NCI-H2227 treated with DMSO at 0.1 percent for 48 hours (cell line): ENCODE data around the gene GBGT1.

ENCODE experiments used
- DNase-seq: peaks from one replicate; lab custom pipeline; 2025; lab: John Stamatoyannopoulos, UW

The GBGT1 gene

DNA sequence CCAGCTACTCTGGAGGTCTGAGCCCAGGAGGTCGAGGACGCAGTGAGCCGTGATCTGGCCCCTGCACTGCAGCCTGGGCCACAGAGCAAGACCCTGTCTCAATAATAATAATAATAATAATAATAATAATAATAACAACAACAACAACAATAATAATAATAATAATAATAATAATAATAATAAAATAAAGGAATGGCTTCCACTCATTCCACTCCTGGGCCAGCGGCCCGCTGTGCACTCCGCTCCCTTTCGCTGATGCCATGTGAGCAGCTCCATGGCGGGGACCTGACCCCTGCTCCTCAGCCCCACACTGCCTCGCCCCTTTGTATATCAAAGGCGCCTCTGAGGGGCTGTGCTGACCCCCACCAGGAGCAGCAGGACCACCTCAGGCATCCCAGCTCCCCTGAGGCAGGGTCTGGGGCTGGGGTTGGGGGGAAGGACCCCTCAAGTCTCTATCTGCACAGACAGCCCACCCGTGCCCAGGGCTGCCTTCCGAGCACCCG, 20.0 kb downstream of the GBGT1 start:
- DNase-seq = no peak

DNA sequence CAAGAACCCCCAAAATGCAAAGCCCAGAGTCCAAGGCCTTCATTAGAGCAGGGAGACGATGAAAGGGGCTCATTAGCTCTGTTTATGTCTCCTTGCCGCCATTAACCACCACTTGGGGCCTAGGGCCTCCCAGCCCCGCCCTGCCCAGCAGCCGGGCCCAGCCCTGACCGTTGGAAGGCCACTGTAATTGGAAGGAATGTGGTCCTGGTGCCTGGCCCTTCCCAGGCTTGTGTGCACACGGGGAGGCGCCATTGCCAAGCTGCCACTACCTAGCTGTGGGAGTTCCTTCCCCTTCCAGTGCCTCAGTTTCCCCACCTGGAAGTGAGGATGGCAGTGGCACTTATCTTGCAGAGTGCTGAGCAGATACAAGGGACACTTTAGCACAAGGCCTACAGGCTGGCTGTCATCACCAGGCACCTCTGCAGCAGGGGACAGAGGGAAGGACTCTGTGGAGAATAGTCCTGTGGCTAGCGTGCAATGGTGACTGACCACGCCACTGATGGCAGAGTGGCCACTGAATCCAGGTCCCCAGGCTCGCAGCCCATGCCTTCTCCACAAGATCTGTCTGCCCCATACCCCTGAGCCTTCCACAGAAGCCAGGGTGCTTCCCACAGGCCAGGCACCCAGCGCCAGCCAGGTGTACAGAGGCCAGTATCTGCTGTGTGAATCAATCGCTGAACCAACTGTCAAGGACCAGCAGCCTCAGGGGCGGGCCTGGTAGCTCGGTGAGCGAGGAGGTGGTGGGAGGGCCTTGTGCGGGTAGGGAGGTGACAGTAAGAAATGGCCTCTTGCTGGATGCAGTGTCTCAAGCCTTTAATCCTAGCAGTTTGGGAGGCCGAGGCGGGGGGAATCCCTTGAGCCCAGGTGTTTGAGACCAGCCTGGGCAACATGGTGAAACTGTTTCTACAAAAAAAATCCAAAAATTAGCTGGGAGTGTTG, 20.8 kb downstream of the GBGT1 start:
- DNase-seq = no peak

GRCh38 chr9:133141833-133142595, 21.7 kb downstream of the GBGT1 start:
- no peak for DNase-seq

GRCh38 chr9:133140606-133141005, 23.1 kb downstream of the GBGT1 start:
- no peak for DNase-seq

DNA sequence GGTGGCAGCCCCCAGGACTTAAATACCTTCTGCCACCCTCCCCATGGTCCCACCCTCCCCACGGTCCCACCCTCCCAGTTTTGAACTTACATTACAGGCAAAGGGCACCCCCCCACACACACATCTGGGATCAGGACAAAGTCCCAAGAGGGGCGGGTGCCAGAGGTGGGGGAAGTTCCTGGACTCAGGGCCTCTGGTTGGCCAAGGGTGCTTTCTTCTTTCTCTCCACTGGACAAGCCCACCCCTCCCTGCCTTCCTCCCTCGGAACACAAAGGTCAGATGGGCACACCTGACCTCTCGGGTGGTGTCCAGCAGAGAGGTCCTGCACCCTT, 23.6 kb downstream of the GBGT1 start:
- no peak for DNase-seq

GRCh38 chr9:133139246-133140173, 24.2 kb downstream of the GBGT1 start:
- DNase-seq = no peak

DNA sequence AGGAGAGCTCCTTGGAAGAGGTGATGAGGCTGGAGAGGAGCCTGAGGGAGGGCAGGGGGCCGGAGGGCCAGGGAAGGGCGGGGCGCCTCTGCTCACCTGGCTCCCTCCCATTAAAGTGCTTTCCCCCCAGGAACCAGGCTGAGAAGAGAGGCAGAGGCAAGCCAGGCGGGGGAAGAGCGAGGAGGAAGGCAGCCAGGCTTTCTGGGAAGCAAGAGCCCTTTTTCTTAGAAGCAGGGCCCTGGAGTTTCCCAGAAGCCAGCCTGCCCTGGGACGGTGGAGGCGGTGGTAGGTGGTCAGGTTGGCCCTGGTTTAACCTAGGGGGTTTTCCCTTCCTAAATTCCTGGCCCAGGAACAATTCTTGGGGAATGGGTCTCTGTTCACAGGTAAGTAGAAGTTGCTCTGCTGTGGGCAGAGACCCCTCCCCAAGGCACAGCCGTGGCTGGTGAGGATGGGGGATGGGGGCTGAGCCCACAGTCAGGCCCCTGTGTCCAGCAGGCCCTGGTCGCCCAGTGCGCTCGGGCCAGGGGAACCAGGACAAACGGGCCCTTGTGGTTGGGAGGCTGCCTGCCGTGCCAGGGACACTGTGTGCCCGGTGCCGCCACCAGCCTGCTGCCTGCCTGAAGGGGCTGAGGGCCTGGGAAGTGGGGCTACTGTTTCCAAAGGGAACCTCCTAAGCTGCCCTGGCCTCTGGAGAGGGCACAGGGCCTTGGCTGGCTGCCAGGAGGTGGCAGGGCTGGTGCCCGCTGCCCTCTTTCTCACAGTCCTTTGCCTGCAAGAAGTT, 26.1 kb downstream of the GBGT1 start:
- DNase-seq = no peak

DNA sequence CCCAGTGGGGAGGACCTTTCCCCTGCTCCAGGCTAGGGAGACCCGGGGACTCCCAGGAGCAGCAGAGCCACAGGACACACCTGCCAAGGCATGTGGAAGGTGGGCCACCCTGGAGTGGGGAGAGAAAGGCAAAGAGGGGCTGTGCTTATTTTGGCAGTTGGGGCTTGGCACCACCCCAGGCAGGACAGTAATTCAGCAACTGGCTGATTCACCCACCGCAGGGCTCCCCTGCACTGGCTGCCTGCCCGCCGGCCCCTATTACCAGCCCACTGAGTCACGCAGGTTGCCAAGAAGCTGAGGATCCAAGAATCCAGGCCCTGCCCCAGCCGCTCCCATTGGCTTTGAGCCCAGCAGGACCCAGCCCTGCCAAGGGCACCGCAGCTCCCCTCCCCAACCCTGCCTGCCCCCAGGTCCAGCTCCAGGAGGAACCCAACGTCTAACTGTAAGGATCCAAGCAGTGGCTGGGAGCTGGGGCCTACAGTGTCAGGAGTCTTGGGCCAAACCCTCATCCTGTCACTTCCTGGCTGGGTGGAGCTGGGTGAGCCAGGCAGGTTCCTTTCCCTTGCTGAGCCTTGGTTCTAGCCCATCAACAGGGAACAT, 28.5 kb downstream of the GBGT1 start:
- no peak for DNase-seq

GRCh38 chr9:133134388-133135145, 29.1 kb downstream of the GBGT1 start:
- DNase-seq = no peak

- DNase-seq = no peak
These were observed 29.9 kb downstream of the GBGT1 start for GRCh38 chr9:133133681-133134387.

GRCh38 chr9:133132174-133132573, 31.5 kb downstream of the GBGT1 start:
- DNase-seq = no peak

DNA sequence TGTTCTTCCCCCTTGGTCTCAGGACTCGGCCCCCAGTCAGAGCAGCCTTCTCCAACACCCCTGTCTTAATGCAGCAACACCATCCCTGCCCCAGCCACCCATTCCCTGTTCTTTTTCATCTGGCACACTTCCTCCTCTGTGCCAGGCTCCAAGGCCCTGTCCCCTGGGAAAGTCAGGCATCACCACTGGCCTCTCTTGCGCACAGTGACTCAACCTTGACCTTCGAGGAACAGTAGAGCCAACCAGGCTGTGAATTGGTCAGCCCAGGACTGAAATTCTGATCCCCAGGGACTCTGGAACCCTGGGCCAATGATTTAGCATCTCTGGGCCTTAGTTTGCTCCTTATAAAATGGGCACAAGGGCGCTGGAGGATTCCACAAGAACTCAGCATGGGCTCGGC, 32.2 kb downstream of the GBGT1 start:
- no peak for DNase-seq

DNA sequence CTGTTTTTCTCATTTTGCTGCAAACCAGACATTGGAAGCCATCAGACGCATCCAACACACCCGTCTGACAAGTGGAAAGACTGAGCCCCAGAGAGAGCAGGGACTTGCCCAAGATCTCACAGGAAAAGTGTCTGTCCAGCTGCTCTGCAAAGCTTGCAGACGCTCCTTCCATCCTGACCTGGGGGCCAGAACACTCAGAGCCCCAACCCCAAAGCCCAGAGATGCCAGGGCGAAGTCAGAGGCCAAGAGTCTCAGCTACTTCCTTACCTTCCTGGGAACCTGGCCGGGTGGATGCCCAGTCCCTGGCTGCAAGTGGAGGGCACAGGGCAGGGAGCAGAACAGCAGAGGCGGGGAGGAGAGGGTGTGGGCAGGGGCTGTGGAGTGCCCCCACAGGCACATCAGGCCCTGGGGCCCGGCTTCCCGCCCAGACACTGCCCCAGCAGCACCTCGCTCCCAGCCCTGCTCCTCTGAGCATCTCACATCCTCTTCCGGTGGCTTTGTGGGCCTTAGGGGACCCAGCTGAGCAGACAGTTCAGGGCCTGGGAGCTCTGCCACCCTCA, 32.9 kb downstream of the GBGT1 start:
- DNase-seq = no peak

DNA sequence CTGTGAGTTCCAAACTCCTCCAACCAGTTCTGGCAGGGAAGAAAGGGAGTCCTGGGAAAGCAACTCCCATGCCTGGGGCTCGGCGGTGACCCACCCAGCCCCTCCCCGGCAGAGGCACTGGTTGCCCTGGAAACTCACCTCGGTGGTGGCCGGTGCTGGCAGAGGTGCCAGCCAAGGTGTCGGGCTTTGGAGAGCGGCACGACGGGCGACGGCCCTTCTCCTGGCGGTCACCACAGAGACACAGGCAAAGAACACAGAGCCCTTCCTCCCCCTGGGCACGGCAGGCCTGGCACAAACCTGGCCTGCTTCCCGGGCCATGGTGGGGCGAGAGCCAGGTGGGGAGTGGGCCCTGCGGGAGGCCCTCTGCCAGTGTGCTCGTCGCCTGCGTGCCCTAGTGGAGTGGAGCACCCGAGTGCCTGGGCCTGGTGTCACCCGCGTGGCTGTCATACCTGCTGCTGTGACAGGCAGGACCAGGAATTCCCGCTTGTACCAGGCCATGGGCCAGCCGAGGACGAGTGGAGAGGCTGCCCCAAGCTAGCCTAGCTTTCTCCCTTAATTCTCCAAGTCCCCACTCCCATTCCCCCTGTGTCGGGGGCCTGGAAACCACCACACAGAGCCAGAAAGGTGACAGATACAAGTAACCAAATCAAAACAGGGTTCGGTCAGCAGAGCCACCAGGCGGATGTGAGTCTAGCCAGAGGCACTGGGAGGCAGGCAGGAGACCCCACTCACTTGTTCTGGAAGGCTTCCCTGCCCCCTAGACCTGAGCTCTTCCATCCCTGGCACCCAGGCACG, 34.5 kb downstream of the GBGT1 start:
- DNase-seq = no peak

GRCh38 chr9:133128152-133128551, 35.6 kb downstream of the GBGT1 start:
- DNase-seq = no peak

- DNase-seq = no peak
These were observed 36.3 kb downstream of the GBGT1 start for GRCh38 chr9:133127340-133127981.

- no peak for DNase-seq
These were observed 36.9 kb downstream of the GBGT1 start for GRCh38 chr9:133126697-133127339.
